Activated CD4-positive, alpha-beta memory T cell treated with anti-CD3 and anti-CD28 coated beads, Interleukin-2, amount 10 ng/mL, durations not matched to agents 7 days and 5 days (primary cell): ENCODE data around the gene SPIB. TPM values are rescaled to one million over a fixed set of nuclear protein-coding genes. Genes with fewer than 3 reads are reported as not detected.

ENCODE experiments used
- CTCF ChIA-PET: fragments of 350-600 bp; sonication (Branson Sonifier 250); formaldehyde crosslinking; loops from one replicate; lab custom pipeline; 2021; ENCODE audit warnings: antibody characterized with exemption, inconsistent platforms; lab: Charles Lee
- POLR2A ChIA-PET: fragments of 350-600 bp; sonication (Branson Sonifier 250); formaldehyde crosslinking; loops from one replicate; lab custom pipeline; 2021; ENCODE audit warnings: antibody characterized with exemption; lab: Charles Lee
- DNase-seq: peaks from one replicate; pipeline ENCODE4 v3.0.0-alpha.2; 2020
- H3K27ac Mint-ChIP-seq: one replicate; pipeline ENCODE4 v1.8.0; 2021; ENCODE audit warnings: mild to moderate bottlenecking, mixed read lengths
- H3K27me3 Mint-ChIP-seq: one replicate; pipeline ENCODE4 v1.8.0; 2021; ENCODE audit warnings: mixed read lengths
- H3K36me3 Mint-ChIP-seq: one replicate; pipeline ENCODE4 v1.8.0; 2021; ENCODE audit warnings: low read depth, mixed read lengths
- H3K4me1 Mint-ChIP-seq: one replicate; pipeline ENCODE4 v1.8.0; 2021; ENCODE audit warnings: mixed read lengths
- H3K4me3 Mint-ChIP-seq: one replicate; pipeline ENCODE4 v1.8.0; 2021; ENCODE audit warnings: mild to moderate bottlenecking, mixed read lengths
- H3K9me3 Mint-ChIP-seq: one replicate; pipeline ENCODE4 v1.8.0; 2021; ENCODE audit warnings: mixed read lengths
- total RNA-seq, 2 experiments: library from RNA; stranded (reverse); gene quantifications; one replicate each; pipeline ENCODE4 v1.2.3, GENCODE V29; 2021

The SPIB gene
- total RNA-seq = under 1 TPM in 1 of 2 experiments, not detected in 1; 0.18 TPM

- Mint-ChIP-seq H3K9me3 (no peaks in the 10 kb centered on the region), H3K36me3 (peaks cover 4% of the 10 kb centered on the region), H3K27ac (no peak within 1 kb of the TSS), H3K27me3 (peaks cover 14% of the 10 kb centered on the region), H3K4me3 (no peak within 1 kb of the TSS), H3K4me1 (peaks cover 13% of the 10 kb centered on the region)
- no peak for DNase-seq
- CTCF ChIA-PET = no interaction called here
- POLR2A ChIA-PET = no interaction called here
Observed at GRCh38 chr19:50418176-50419021, at the start of gene SPIB. Gene SPIB, plus strand, starts transcription at chr19:50418938. Its CDS starts 25 bp downstream, at chr19:50418963.

GRCh38 chr19:50371914-50372475 lies 46.7 kb upstream of the SPIB start:
- no peak for DNase-seq
- POLR2A ChIA-PET = no interaction called here
- no peaks in the 10 kb centered on the region for H3K9me3 Mint-ChIP-seq
- H3K4me1 Mint-ChIP-seq = peaks cover 36% of the 10 kb centered on the region
- no peak overlapping the region for H3K27ac Mint-ChIP-seq
- no peak overlapping the region for H3K4me3 Mint-ChIP-seq
- H3K36me3 Mint-ChIP-seq = peaks cover under 1% of the 10 kb centered on the region
- no peaks in the 10 kb centered on the region for H3K27me3 Mint-ChIP-seq
- CTCF ChIA-PET = no interaction called here

GRCh38 chr19:50376166-50377050 lies 42.3 kb upstream of the SPIB start, which contains the start of gene NR1H2:
Gene NR1H2, plus strand, starts transcription at chr19:50376457. Its CDS starts 1,149 bp downstream, at chr19:50377606.
- H3K36me3 Mint-ChIP-seq = peaks cover 41% of the 10 kb centered on the region
- no peaks in the 10 kb centered on the region for H3K27me3 Mint-ChIP-seq
- H3K27ac Mint-ChIP-seq = peak within 1 kb of the TSS; percentile 97
- peak; percentile 94 for DNase-seq
- POLR2A ChIA-PET = interaction anchor here (0.7 to 2.7 kb wide), 11 partner anchors 8 to 429 kb away, joined by 3 to 18 read pairs (median 4); partner anchors contain the start of genes NAPSA and POLD1
- H3K4me1 Mint-ChIP-seq = peaks cover 31% of the 10 kb centered on the region
- H3K4me3 Mint-ChIP-seq = peak within 1 kb of the TSS; percentile 88
- no peaks in the 10 kb centered on the region for H3K9me3 Mint-ChIP-seq
- CTCF ChIA-PET = interaction anchor here (0.8 to 1.6 kb wide), 6 partner anchors 7 to 85 kb away, joined by 3 to 12 read pairs (median 4); no protein-coding TSS in a partner anchor

- Mint-ChIP-seq H3K4me1 (peaks cover 31% of the 10 kb centered on the region), H3K27ac (peak overlapping the region; percentile 52), H3K27me3 (no peaks in the 10 kb centered on the region), H3K9me3 (no peaks in the 10 kb centered on the region), H3K4me3 (peak overlapping the region; percentile 88), H3K36me3 (peaks cover 44% of the 10 kb centered on the region)
- ChIA-PET CTCF (interaction anchor here (1.1 kb wide), 1 partner anchor 8 kb away, joined by 3 read pairs; no protein-coding TSS in a partner anchor), POLR2A (no interaction called here)
- DNase-seq = peak; percentile 60
Observed at GRCh38 chr19:50377051-50377461, 41.7 kb upstream of the SPIB start.

- POLR2A ChIA-PET = no interaction called here
- Mint-ChIP-seq H3K9me3 (no peaks in the 10 kb centered on the region), H3K27me3 (no peaks in the 10 kb centered on the region), H3K4me3 (no peak overlapping the region), H3K36me3 (peaks cover 44% of the 10 kb centered on the region), H3K4me1 (peaks cover 31% of the 10 kb centered on the region), H3K27ac (peak overlapping the region; percentile 52)
- CTCF ChIA-PET = interaction anchor here (1.1 kb wide), 1 partner anchor 8 kb away, joined by 3 read pairs; no protein-coding TSS in a partner anchor
- no peak for DNase-seq
Observed at GRCh38 chr19:50377517-50377916, 41.2 kb upstream of the SPIB start.

- Mint-ChIP-seq H3K27me3 (no peaks in the 10 kb centered on the region), H3K4me1 (peaks cover 35% of the 10 kb centered on the region), H3K27ac (no peak overlapping the region), H3K4me3 (no peak overlapping the region), H3K9me3 (no peaks in the 10 kb centered on the region), H3K36me3 (peaks cover 44% of the 10 kb centered on the region)
- POLR2A ChIA-PET = interaction anchor here (1.6 kb wide), 1 partner anchor 21 kb away, joined by 8 read pairs; no protein-coding TSS in a partner anchor
- no peak for DNase-seq
- CTCF ChIA-PET = no interaction called here
Observed at GRCh38 chr19:50378169-50378862, 40.4 kb upstream of the SPIB start.

- POLR2A ChIA-PET = interaction anchor here (1.6 kb wide), 1 partner anchor 21 kb away, joined by 8 read pairs; no protein-coding TSS in a partner anchor
- Mint-ChIP-seq H3K4me1 (peaks cover 40% of the 10 kb centered on the region), H3K27ac (no peak overlapping the region), H3K36me3 (peaks cover 46% of the 10 kb centered on the region), H3K27me3 (no peaks in the 10 kb centered on the region), H3K4me3 (no peak overlapping the region), H3K9me3 (no peaks in the 10 kb centered on the region)
- DNase-seq = no peak
- CTCF ChIA-PET = no interaction called here
Observed at GRCh38 chr19:50378863-50379236, 39.9 kb upstream of the SPIB start.

GRCh38 chr19:50379602-50380001 lies 39.1 kb upstream of the SPIB start:
- peaks cover 40% of the 10 kb centered on the region for H3K4me1 Mint-ChIP-seq
- H3K4me3 Mint-ChIP-seq = no peak overlapping the region
- H3K9me3 Mint-ChIP-seq = no peaks in the 10 kb centered on the region
- no peak overlapping the region for H3K27ac Mint-ChIP-seq
- peaks cover 52% of the 10 kb centered on the region for H3K36me3 Mint-ChIP-seq
- no peaks in the 10 kb centered on the region for H3K27me3 Mint-ChIP-seq
- CTCF ChIA-PET = no interaction called here
- no peak for DNase-seq
- POLR2A ChIA-PET = interaction anchor here (1.6 kb wide), 1 partner anchor 22 kb away, joined by 8 read pairs; no protein-coding TSS in a partner anchor

- peaks cover 58% of the 10 kb centered on the region for H3K36me3 Mint-ChIP-seq
- POLR2A ChIA-PET = no interaction called here
- no peak for DNase-seq
Observed at GRCh38 chr19:50380137-50380536, 38.6 kb upstream of the SPIB start.

GRCh38 chr19:50380751-50381151 lies 38.0 kb upstream of the SPIB start:
- Mint-ChIP-seq H3K9me3 (no peaks in the 10 kb centered on the region), H3K36me3 (peaks cover 59% of the 10 kb centered on the region), H3K27me3 (no peaks in the 10 kb centered on the region), H3K4me1 (peaks cover 46% of the 10 kb centered on the region), H3K4me3 (no peak overlapping the region), H3K27ac (no peak overlapping the region)
- ChIA-PET CTCF (no interaction called here), POLR2A (no interaction called here)
- no peak for DNase-seq

More at GRCh38 chr19:50380137-50380536, 38.6 kb upstream of the SPIB start:
- no peaks in the 10 kb centered on the region for H3K27me3 Mint-ChIP-seq
- peaks cover 44% of the 10 kb centered on the region for H3K4me1 Mint-ChIP-seq
- H3K9me3 Mint-ChIP-seq = no peaks in the 10 kb centered on the region
- no peak overlapping the region for H3K4me3 Mint-ChIP-seq
- CTCF ChIA-PET = no interaction called here
- no peak overlapping the region for H3K27ac Mint-ChIP-seq

- CTCF ChIA-PET = no interaction called here
- POLR2A ChIA-PET = no interaction called here
- Mint-ChIP-seq H3K36me3 (peaks cover 63% of the 10 kb centered on the region), H3K9me3 (no peaks in the 10 kb centered on the region), H3K27me3 (no peaks in the 10 kb centered on the region), H3K4me1 (peaks cover 41% of the 10 kb centered on the region), H3K4me3 (no peak overlapping the region), H3K27ac (no peak overlapping the region)
- DNase-seq = no peak
Observed at GRCh38 chr19:50381881-50382729, 36.6 kb upstream of the SPIB start.
